CD14-positive monocyte (primary cell): Measurements from ENCODE around the gene TRMU. TPM values are rescaled to one million over a fixed set of nuclear protein-coding genes. Genes with fewer than 3 reads are reported as not detected.

Experiments used
- DNase-seq, 3 donors: peaks; one replicate each; pipeline ENCODE4 v3.0.0-alpha.2; 2011 to 2022
- H2AFZ ChIP-seq: 2 replicates; pipeline ENCODE4 v1.6.0; 2012; ENCODE audit warnings: mild to moderate bottlenecking, low read depth, low read length, inconsistent platforms; ENCODE audit not compliant: insufficient read depth, poor library complexity, severe bottlenecking
- H3K27ac ChIP-seq, 2 donors: 1 replicate in 1 of 2; 2 replicates in 1 of 2; pipeline ENCODE4 v1.5.1; 2012 to 2013; ENCODE audit warnings: low read length in 2 of 2, control low read depth in 1 of 2, inconsistent platforms in 1 of 2, low read depth in 1 of 2, mild to moderate bottlenecking in 1 of 2
- H3K27me3 ChIP-seq, 2 donors: one replicate each; pipeline versions ENCODE4 v1.6.0 to v1.6.1; 2011 to 2013; ENCODE audit warnings: low read length in 2 of 2; ENCODE audit not compliant: control insufficient read depth in 2 of 2, insufficient read depth in 2 of 2
- H3K36me3 ChIP-seq, 2 donors: replicated peaks in 1 of 2; 1 replicate in 1 of 2; 2 replicates in 1 of 2; pipeline versions ENCODE4 v1.5.1 to v1.6.1; 2012 to 2013; ENCODE audit warnings: low read length in 2 of 2, control low read depth in 1 of 2, inconsistent platforms in 1 of 2, mild to moderate bottlenecking in 1 of 2; ENCODE audit not compliant: insufficient read depth in 2 of 2, control insufficient read depth in 1 of 2
- H3K4me1 ChIP-seq, 2 donors: 1 replicate in 1 of 2; 2 replicates in 1 of 2; pipeline versions ENCODE4 v1.5.1 to v1.6.1; 2012 to 2013; ENCODE audit warnings: low read length in 2 of 2, control low read depth in 1 of 2, inconsistent platforms in 1 of 2, mild to moderate bottlenecking in 1 of 2, moderate library complexity in 1 of 2; ENCODE audit not compliant: insufficient read depth in 2 of 2, control insufficient read depth in 1 of 2
- H3K4me2 ChIP-seq: replicated peaks from 2 replicates; pipeline ENCODE3; 2012; ENCODE audit warnings: low read length, moderate library complexity, mild to moderate bottlenecking; ENCODE audit not compliant: poor library complexity, severe bottlenecking; ENCODE audit errors: extremely low read depth
- H3K4me3 ChIP-seq, 3 experiments: fragments of 200-600 bp in 1 of 3; sonication (generic) in 1 of 3; replicated peaks in 1 of 3; 1 replicate in 2 of 3; 2 replicates in 1 of 3; pipeline ENCODE4 v1.5.1; 2011 to 2013; ENCODE audit warnings: low read length in 3 of 3, mild to moderate bottlenecking in 3 of 3, control low read depth in 2 of 3, low read depth in 2 of 3, inconsistent platforms in 1 of 3, moderate library complexity in 1 of 3
- H3K79me2 ChIP-seq: 2 replicates; pipeline ENCODE4 v1.6.0; 2012; ENCODE audit warnings: mild to moderate bottlenecking, control low read depth, inconsistent platforms, low read length, moderate library complexity; ENCODE audit not compliant: insufficient read depth
- H3K9ac ChIP-seq: 2 replicates; pipeline ENCODE4 v1.6.0; 2017; ENCODE audit warnings: low read length, mild to moderate bottlenecking; ENCODE audit not compliant: insufficient read depth, poor library complexity, severe bottlenecking
- H3K9me3 ChIP-seq, 2 donors: replicated peaks in 1 of 2; 1 replicate in 1 of 2; 2 replicates in 1 of 2; pipeline versions ENCODE4 v1.5.1 to v1.6.1; 2012 to 2013; ENCODE audit warnings: low read length in 2 of 2, control low read depth in 1 of 2; ENCODE audit not compliant: control insufficient read depth in 1 of 2, insufficient read depth in 1 of 2
- H4K20me1 ChIP-seq: 2 replicates; pipeline ENCODE4 v1.6.0; 2012; ENCODE audit warnings: mild to moderate bottlenecking, low read length, control low read depth, moderate library complexity; ENCODE audit not compliant: insufficient read depth
- H3K27ac Mint-ChIP-seq, 7 donors: one replicate each; pipeline ENCODE4 v1.8.0; 2020; ENCODE audit warnings: mild to moderate bottlenecking in 7 of 7, mixed read lengths in 7 of 7, moderate library complexity in 6 of 7, inconsistent platforms in 2 of 7
- H3K27me3 Mint-ChIP-seq, 3 donors: one replicate each; pipeline ENCODE4 v1.8.0; 2021 to 2022; ENCODE audit warnings: low read depth in 3 of 3, mild to moderate bottlenecking in 3 of 3, mixed read lengths in 3 of 3, moderate library complexity in 3 of 3, inconsistent platforms in 1 of 3
- H3K36me3 Mint-ChIP-seq, 2 donors: one replicate each; pipeline ENCODE4 v1.8.0; 2020; ENCODE audit warnings: mixed read lengths in 2 of 2, inconsistent platforms in 1 of 2, mild to moderate bottlenecking in 1 of 2
- H3K4me1 Mint-ChIP-seq: one replicate; pipeline ENCODE4 v1.8.0; 2020; ENCODE audit warnings: mild to moderate bottlenecking, mixed read lengths
- H3K4me3 Mint-ChIP-seq, 2 donors: one replicate each; pipeline ENCODE4 v1.8.0; 2020; ENCODE audit warnings: mild to moderate bottlenecking in 2 of 2, mixed read lengths in 2 of 2, moderate library complexity in 1 of 2
- H3K9me3 Mint-ChIP-seq, 7 donors: one replicate each; pipeline ENCODE4 v1.8.0; 2020 to 2022; ENCODE audit warnings: mixed read lengths in 7 of 7, mild to moderate bottlenecking in 6 of 7, moderate library complexity in 6 of 7, inconsistent platforms in 2 of 7
- CTCF ChIP-seq: fragments of 200-600 bp; IDR thresholded peaks from one replicate; pipeline ENCODE4 v1.8.0; 2022; ENCODE audit warnings: antibody characterized with exemption, mild to moderate bottlenecking
- WGBS: methylation state at CpG from one replicate; pipeline ENCODE4 v1.1.5; 2013; ENCODE audit warnings: missing lambda C conversion rate; ENCODE audit not compliant: insufficient coverage; 5-methylcytosine and 5-hydroxymethylcytosine counted together
- intact Hi-C, 2 donors: fragments of 100-400 bp; cut with micrococcal nuclease; formaldehyde crosslinking; loops; one replicate each; pipeline versions ENCODE4 v1.15.0 to v1.15.1; 2023
- polyA plus RNA-seq, 3 donors: library from polyadenylated mRNA; depleted of rRNA in 1 of 3; unstranded in 2 of 3; stranded (reverse) in 1 of 3; fragments of 300-500 nt in 2 of 3; fragments of >200 nt in 1 of 3; fragmentation: Illumina TruSeq in 2 of 3; gene quantifications; 1 replicate in 2 of 3; 2 replicates in 1 of 3; pipeline ENCODE4 v1.2.3, GENCODE V29; 2012 to 2021

TRMU gene
- polyA plus RNA-seq, 3 donors, result 4.7 to 32.9 (median 5.6) TPM

DNA sequence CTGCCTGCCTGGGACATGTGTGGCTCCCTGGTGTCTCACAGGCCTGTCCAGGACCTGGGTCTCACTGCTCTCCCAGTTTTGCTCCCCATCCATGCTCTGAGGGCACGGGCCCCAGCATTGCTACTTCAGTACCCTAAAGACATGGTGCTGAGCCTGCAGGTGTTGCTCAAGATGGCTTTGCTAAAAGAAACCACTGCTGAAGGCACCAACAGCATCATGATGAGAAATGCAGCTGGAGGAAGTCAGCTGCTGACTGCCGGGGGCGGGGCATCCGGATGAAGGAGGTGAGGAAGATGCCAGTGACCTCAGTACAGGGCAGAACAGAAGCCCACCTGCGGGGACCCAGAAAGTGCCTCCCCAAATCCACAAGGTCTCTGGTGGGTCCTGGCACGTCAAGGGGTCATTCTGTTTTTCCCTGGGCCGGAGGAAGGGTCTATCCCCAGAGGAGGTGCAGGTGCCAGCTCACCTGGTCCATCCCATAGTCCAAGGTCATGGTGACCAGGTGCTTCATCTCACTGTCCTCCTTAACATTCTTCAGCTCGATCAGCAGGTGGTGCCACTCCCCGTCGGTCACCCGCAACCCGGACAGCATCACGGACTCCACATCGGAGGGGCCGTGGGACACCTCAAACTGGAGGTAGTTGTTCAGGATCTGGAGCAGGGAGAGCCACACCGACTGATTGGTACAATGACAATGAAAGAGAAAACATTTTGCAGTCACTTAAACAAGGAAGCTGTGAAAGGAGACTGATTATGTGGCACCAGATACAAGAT is 63.9 kb downstream of the TRMU start:
- no peaks in the 10 kb centered on the region for H3K27me3 ChIP-seq
- DNase-seq, result no peak
- H3K9me3 ChIP-seq, result no peaks in the 10 kb centered on the region
- Mint-ChIP-seq H3K4me3 (no peak overlapping the region), H3K36me3 (no peaks in the 10 kb centered on the region), H3K4me1 (no peaks in the 10 kb centered on the region), H3K27ac (no peak overlapping the region), H3K9me3 (no peaks in the 10 kb centered on the region), H3K27me3 (peaks cover 0 to 9% (median 0%) of the 10 kb centered on the region in 3 donors)
- H3K27ac ChIP-seq, result no peak overlapping the region
- no peaks in the 10 kb centered on the region for H4K20me1 ChIP-seq
- no peak overlapping the region for H3K4me2 ChIP-seq
- 93% methylated on average over 11 of the region's 16 CpGs for WGBS
- H3K9ac ChIP-seq, result no peak overlapping the region
- intact Hi-C loops, result no loop called here
- no peaks in the 10 kb centered on the region for H3K79me2 ChIP-seq
- no peaks in the 10 kb centered on the region for H3K36me3 ChIP-seq
- H2AFZ ChIP-seq, result no peak overlapping the region
- H3K4me3 ChIP-seq, result no peak overlapping the region
- H3K4me1 ChIP-seq, result no peaks in the 10 kb centered on the region
- no peak for TF ChIP-seq CTCF

GRCh38 chr22:46401370-46401769 is 65.9 kb downstream of the TRMU start:
- no peak overlapping the region for H3K4me3 Mint-ChIP-seq
- Histone ChIP-seq H3K9me3 (no peaks in the 10 kb centered on the region), H3K4me2 (no peak overlapping the region), H2AFZ (no peak overlapping the region), H4K20me1 (no peaks in the 10 kb centered on the region), H3K4me1 (no peaks in the 10 kb centered on the region), H3K79me2 (no peaks in the 10 kb centered on the region), H3K36me3 (no peaks in the 10 kb centered on the region), H3K27ac (no peak overlapping the region), H3K27me3 (no peaks in the 10 kb centered on the region), H3K4me3 (no peak overlapping the region), H3K9ac (no peak overlapping the region)
- 95% methylated on average over 9 of the region's 10 CpGs for WGBS
- no peaks in the 10 kb centered on the region for H3K36me3 Mint-ChIP-seq
- H3K9me3 Mint-ChIP-seq, result no peaks in the 10 kb centered on the region
- TF ChIP-seq CTCF, result no peak
- no peak for DNase-seq
- no peak overlapping the region for H3K27ac Mint-ChIP-seq
- peaks cover 0 to 9% (median 0%) of the 10 kb centered on the region in 3 donors for H3K27me3 Mint-ChIP-seq
- no peaks in the 10 kb centered on the region for H3K4me1 Mint-ChIP-seq
- intact Hi-C loops, result no loop called here
